DMS 273 (cell line): ENCODE measurements around the gene DOCK4.

ENCODE experiments used
- DNase-seq: peaks from one replicate; lab custom pipeline; 2025; ENCODE audit not compliant: unreplicated experiment; lab: John Stamatoyannopoulos, UW

The DOCK4 gene

DNA sequence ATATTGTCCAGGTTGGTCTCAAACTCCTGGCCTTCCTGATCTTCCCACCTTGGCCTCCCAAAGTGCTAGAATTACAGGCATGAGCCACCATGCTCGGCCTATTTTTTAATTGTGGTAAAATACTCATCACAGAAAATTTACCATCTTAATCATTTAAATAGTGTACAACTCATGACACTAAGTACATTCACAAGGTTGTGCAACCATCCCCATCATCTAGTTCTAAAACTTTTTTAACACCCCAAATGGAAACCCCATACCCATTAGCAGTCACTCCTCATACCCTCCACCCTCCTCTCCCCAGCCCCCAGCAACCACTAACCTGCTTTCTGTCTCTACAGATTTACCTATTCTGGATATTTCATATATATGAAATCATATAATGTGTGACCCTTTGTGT is 90.3 kb downstream of the DOCK4 start:
- DNase-seq = no peak

DNA sequence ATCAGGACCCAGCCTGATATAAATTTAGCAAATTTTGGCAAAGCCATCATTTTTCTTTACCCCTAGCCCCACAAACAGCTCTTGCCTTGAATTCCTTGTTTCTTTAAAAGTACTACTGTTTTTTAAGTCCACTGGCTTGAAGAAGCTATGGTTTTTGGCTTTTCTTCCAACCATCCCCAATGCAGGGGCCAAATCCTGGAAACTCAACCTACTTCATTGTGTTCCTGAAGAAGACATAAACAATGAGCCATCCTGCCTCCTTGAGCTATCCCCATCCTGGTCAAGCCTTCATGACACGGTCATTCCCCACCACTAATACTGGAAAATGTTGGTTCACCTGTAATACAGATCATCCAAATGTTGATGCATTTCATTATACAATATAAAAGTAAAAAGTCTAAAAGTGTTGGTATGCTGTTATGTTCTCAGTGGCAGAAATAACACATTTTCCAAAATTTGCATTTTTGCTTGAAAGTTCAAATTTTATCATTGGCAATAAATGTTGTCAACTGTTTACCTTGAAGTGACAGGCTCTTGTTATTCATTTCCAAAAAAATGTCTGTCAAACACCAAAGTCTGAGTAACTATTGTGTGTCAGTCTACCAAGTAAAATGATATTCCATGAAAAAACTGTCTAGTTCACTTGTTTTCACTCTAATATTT is 92.2 kb downstream of the DOCK4 start:
- no peak for DNase-seq

DNA sequence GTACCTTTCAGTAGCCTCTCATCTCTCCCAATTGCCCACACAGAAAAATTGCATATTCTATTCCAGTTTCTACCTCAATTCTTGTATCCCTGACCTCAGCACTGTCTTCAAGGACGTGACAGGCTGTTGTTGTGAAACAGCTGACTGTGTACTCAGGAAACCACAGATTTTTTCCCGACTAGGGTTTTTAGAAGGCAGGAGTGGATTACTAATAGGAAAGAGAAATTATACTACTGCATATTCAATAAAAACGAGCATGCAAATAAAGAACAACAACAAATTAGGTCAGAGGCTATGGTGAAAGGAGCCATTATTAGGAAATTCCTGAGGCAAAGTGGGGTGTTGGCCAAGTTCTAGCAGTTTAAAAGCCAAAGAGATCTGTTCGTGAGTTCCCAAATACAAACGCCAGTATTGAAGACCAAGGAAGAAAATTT is 93.4 kb downstream of the DOCK4 start:
- DNase-seq = no peak

DNA sequence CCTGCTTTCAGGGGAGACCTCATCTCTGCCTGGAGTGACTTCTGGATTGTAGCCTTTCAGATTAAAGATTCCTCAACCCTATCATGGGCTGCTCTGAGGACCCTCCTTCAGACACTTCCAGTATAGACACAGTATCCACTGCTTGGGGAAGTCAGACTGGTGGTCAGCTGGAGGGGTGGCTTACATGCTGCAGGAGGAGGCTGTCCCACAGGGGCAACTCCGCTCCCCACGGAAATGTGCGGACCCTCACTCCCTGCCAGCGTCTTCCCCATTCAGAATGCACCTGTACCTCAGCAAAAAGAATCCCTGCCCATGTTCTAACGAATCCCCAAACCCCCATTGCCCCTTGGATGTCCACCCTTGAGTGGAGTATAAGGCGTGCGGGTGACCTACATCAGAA is 95.5 kb downstream of the DOCK4 start:
- DNase-seq = no peak

DNA sequence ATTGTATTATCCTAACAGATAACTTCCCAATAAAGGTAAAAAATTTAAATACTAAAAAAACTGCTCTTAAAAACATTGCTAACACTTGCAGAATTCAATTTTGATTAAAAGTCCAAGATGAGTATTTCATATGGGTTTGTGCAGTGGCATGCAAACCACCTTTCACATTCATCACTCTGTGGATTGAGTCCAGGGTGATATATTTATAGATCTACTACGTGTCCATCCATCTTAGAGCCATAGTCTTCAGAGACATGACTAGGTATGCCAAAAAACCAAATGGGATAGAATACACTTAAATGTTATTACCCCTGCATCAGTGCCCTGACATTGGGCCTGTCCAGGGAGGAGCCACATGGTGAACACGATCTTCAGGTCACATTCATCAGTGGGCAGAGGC is 96.0 kb downstream of the DOCK4 start:
- no peak for DNase-seq

DNA sequence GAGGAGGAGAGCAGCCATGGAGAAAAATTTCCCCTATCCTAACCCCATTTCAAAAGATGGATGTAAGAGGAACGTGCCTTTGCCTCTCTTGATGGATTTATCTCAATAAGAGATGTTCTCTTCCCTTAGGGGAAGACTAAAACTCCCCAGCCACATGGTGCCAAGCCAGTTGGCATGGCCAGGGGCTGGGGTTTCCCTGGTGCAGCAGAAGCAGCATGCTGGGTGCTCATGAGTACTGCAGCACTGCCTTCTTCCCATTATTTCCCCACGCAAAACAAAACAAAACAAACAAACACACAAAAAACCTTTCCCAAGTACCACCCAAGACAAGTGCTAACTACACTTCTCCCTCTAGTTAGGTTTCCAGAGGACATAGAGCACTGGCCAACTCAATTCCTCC is 97.2 kb downstream of the DOCK4 start:
- peak; percentile 42 for DNase-seq

DNA sequence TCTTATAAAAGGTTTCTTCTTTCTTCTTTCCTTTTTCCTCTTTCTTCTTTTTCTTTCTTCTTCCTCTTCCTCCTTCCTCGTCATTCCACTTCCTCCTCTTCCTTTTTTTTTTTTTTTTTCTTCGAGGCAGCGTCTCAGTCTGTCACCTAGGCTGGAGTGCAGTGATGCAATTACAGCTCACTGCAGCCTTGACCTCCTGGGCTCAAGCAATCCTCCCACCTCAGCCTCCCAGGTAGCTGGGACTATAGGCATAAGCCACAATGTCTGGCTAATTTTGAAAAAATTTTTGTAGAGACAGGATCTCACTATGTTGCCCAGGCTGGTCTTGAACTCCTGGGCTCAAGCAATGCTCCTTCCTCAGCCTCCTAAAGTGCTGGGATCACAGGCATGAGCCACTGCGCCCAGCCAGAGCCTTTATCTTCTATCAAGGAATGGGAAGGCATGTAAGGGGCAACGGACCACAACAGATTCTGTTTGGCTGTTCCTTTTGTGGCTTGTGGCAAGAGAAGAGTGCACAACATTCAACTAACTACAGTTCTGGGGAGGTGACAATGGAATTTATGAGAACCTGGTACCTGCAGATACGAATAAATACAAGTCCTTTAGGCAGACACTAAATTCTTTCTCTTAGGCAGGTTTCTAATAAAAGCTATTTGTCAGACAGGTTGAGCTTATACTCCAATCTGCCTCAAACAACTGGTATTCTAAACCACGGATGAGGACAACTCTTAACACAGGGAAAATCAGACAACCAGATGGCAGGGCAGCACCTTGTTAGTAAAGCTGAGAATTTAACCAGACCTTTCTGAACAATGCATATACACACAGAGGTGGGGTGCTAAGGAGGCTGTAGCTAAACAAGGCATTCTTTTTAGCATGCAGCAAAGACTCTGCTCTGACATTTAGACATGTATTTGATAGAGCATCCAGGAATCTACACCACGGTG is 100.3 kb downstream of the DOCK4 start:
- DNase-seq = peak; percentile 78

DNA sequence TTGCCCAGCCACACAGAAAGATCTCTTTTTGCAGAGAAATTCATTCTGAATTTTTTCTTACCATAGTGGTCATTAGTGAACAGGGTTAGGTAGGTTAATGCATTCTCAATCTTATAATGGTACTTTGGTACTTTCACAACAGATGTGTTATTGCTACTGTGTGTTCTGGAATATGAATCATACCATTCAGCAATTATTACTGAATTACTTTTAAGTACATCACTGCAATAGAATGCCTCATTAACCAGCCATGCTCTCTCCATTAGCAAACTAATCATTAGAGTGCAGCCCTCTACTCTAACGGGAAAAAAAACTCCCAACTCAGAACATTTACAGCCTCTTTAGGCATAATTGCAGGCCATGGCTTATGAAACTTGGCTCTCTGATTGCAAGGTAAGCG is 102.1 kb downstream of the DOCK4 start:
- peak; percentile 21 for DNase-seq

DNA sequence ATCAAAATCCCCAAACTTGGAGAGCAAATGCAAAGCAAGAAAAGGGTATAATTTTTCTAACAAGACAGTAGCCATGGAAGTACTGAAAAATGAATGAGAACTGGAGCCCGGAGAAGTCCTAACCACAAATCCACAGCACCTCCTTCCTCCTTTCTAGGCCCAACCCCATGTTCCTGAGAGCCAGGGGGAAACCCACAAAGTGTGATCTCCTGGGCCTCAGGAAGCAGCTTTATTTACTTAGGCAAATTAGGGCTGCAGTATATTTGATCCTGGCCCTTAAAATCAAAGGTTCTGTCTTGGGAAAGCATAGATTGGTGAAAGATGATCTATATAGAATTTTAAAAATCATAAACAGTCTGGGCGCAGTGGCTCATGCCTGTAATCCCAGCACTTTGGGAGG is 103.0 kb downstream of the DOCK4 start:
- DNase-seq = peak; percentile 22

DNA sequence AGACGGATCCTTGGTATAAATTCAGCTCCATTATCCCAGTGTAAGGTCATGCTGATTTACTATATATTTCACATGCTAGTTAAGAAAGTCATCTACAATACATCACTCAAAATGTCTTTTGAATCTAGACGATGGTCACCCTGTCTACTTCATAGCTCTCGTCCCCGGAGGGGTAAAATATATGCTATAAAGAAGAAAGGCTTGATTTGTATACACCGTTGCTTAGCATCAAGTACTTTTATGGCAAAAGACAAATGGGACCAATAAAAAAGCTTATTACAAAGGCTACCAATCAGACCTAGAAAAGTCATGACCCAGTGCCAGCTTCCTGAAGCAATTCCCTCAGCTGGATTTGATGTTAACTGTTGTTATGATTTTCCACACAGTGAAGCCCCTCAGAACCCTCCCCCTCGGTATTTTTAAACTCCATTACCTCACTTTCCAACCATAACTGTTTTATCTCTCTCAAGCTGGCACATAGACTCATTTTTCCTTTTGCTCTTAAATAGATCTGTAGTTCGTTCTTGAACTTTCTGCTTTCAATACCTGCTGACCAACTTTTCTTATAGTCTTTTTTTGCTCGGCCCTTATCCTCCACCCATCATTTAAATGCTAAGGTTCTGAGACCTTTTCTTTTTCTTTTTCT is 104.9 kb downstream of the DOCK4 start:
- DNase-seq = no peak

DNA sequence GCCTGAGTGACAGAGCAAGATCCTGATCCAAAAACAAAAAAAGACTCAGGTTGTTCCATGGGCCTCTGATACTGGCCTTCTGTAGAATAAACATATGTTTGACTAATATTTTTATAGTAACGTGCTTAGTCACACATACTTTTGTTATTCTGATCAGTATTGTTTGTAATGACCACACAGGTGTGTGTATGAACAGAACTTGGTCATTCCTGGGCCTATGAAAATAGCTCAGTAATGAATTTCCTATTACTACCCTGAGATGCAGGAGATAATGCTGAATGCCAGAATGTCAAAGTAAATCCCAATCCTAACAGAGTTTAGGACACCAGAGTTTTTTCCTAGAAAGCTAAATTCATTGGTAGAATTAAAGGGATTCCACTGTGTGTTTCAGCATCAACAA is 108.7 kb downstream of the DOCK4 start:
- no peak for DNase-seq

DNA sequence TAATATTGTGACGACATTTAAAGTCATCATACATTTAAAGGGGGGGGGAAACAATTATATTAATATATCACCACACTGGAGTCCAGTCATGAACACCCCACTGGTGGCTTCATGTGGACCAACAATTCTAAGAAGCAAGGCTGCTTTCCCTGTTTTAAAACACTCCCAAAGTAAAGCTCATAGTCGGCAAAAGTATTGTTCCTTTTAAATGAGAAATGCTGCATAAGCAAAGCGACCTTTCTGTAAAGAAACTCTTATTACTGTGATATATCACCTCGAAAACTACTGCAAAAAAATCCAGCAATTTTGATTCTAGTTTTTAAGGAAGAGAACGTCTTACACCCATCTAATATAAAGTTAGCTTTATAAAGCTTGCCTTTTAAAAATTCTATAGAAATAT is 112.8 kb downstream of the DOCK4 start:
- no peak for DNase-seq

DNA sequence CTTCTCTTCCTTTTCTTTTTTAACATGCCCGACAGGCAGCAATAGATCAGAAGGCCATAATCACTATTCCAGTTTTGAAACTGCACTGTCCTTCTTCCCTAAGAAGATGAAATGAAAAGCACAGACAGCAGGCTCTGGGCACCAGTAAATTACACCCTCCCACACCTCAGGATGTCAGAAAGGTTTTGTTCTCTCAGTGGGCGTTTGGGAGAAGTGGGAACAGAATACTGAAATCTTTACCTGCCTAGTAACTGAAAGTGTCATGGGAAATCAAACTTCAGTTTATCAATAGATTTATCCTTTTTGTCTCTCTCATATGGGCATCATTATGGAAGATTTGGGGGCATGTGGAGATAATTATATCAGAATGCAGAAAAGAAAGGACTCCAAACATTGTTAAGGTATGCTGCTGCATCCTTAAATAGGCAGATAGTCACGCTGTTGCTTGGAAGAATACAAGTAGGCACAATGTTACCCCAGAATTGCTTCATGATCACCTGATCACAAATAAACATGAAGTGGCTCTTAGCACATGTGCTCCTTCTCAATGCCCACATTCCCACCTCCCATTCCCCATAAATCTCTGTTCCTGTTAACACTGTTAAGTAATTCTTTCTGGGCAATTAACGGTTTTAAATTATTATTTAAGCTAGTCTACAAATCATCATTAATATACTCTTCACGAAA is 113.3 kb downstream of the DOCK4 start:
- DNase-seq = no peak

DNA sequence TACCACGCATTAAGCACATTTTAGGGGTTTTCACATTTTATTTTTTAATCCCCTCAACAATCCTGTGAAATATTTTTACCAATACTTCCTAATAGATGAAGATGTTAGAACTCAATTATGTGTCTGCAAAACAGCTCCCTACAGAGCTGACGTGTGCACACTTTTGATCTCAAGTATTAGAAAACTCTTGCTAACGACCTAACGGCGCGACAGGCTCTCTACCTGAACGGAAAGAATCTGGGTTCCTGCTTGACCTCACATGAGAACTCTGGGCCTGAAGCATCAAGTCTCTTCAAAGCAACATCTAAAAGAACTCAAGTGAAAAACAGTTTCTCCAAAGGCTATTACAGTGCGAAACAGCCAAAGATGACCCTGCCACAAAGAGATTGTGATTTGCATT is 113.9 kb downstream of the DOCK4 start:
- DNase-seq = no peak

DNA sequence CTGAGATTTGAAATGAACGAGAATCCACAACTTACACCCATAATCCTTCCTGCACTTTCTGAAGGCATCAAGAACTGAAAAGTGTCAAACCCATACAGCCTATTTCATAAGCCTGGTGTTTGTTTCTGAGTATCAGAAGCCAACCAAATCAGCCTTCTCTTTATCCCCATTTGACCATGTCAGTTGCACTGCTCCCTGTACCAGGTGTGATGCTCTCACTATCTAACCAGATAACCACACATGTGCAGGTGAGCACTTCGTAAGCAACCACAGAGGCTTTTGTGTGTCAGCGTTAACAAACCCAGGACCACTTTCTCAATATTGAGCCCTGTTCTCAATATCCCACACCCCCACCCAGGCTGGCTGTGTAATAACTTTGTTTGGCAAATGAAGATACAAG is 114.4 kb downstream of the DOCK4 start:
- no peak for DNase-seq

DNA sequence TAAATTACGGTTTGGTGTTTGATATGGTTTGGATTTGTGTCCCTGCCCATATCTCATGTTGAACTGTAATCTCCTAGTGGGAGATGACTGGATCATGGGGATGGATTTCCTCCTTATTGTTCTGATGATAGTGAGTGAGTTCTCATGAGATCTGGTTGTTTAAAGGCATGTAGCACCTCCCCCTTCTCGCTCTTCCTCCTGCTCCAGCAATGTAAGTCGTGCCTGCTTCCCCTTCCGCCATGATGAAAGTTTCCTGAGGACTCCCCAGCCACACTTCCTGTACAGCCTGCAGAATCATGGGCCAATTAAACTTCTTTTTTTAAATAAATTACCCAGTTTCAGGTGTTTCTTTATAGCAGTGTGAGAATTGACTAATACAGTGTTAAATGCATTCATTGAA is 116.6 kb downstream of the DOCK4 start:
- no peak for DNase-seq

DNA sequence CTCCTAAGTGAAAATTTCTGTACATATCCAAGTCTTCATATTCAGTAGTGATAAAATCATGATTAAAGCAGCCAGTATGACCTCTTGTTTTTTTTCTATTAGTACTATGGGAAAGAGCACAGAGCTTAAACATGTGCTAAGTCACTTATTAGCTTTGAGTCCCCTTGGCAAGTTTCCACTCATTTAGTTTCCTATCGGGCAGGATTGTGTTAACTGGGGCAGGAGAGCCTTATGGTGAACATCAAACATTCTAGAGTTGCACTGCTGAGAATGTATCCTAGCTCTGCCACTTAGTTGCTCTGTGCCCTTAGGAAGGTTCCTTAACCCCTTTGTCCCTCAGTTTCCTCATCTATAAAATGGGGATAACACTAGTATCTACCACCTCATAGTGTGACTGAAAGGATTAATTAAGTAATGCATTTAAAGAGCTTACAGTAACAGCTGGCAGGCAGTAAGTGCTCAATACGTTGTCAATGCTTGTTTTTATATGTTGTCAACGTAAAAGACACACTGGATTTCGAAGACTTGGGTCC is 117.6 kb downstream of the DOCK4 start:
- peak; percentile 28 for DNase-seq

DNA sequence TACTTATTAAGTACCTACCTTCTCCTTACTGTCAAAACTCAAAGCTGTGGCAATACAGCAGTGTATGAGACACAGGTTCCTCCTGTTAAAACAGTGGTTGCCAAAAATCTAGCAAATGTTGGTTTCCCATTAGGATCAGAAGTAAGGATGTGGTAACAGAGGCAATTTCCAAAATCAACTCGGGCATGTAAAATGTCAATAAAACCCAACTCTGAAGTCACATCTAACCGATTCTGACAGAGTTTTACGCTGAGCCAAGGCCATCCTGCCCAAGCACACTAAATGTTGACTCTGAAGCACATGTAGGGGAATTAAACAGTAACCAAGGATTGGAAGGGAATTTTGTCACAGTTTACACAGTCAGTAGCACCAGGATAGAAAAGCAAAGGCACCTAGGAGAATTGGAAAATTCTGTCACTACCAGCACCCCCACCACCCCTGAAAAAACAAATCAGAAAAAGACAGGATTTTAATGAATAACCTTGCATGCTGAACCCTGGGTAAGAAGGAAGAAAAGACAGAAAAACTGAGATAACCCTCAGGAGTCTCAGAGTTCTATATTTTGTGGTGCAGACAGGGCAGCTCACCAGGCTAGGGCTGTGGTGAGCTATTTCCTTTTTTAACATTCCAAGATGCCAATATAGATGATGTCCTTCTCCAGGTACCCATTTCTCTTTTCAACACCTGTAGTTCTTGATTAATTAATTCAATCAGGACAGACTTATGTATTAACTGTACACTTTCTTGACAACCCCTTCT is 119.5 kb downstream of the DOCK4 start:
- DNase-seq = no peak

DNA sequence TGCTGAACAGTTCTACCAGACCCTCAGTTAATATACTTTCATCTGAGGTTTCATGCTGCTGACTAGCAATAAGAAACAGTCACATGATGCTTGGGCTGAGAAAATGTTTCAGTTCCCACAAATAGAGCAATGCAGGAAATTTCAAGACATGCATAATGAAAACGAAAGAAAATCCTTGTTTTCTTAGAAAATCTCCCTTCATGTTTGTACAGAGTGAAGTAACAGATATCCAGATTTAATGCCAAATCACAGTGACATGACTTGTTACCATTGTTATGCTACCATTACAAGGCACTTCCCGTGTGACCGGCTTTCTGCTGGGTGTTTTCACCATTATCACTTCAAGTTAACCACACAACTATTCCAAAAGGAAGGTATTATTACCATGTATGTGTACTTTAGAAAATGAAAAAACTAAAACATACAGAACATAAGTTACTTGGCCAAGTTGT is 121.7 kb downstream of the DOCK4 start:
- DNase-seq = no peak

DNA sequence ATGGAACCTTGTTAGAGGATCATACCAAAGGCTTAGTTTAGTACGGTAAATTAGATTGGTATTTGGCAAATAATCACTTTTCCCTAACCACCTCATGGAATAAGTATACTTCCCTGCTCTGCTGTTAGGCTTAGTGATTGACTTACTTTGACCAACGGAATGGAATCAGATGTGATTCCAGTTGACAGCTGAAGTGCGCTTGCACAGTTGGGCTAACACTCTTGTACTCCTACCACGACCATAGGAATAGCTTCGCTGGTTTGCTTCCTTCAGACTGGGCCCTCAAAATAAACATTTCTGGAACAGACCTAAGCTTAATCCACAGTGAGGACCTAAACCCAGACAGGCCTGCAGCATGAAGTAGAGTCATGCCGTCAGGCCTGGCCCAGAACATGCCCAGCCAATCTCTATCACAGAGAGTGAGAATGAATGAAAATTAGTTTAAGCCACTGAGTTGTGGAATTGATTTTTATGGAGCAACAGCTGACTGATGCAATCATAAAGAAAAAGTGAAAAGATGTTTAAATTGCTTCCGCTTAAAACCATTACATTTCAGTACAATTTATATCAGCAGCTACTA is 122.3 kb downstream of the DOCK4 start:
- no peak for DNase-seq
